Thoracic aorta (tissue), 2 donors: ENCODE data around the gene MRAP. TPM values are rescaled to one million over a fixed set of nuclear protein-coding genes. Genes with fewer than 3 reads are reported as not detected.
A peak's percentile ranks its signal among the peaks of the same experiment; 100 is the strongest.

Experiments
- ATAC-seq: fragments of 150-250 bp; one replicate; pipeline ENCODE4 v1.8.0; 2017; ENCODE audit warnings: low read depth; ENCODE audit not compliant: insufficient number of reproducible peaks, low FRiP score
- DNase-seq: peaks from one replicate; pipeline ENCODE4 v3.0.0-alpha.2; 2020; ENCODE audit warnings: low spot score
- H3K27ac ChIP-seq, 2 donors: fragments of 200-600 bp; sonication (generic); 1 replicate in 1 of 2; 2 replicates in 1 of 2; pipeline ENCODE4 v1.5.1; 2016; ENCODE audit warnings: mild to moderate bottlenecking in 2 of 2, moderate library complexity in 2 of 2
- H3K27me3 ChIP-seq: fragments of 200-600 bp; sonication (generic); replicated peaks from 2 replicates; pipeline ENCODE4 v1.6.0; 2016; ENCODE audit warnings: mild to moderate bottlenecking; ENCODE audit not compliant: insufficient read depth
- H3K36me3 ChIP-seq: fragments of 200-600 bp; sonication (generic); one replicate; pipeline ENCODE4 v1.5.1; 2016
- H3K4me1 ChIP-seq, 2 donors: fragments of 200-600 bp; sonication (generic); 1 replicate in 1 of 2; 2 replicates in 1 of 2; pipeline versions ENCODE4 v1.5.1 to v1.6.0; 2016; ENCODE audit warnings: low read depth in 2 of 2, mild to moderate bottlenecking in 1 of 2; ENCODE audit not compliant: control insufficient read depth in 1 of 2
- H3K4me3 ChIP-seq: fragments of 200-600 bp; sonication (generic); 2 replicates; pipeline ENCODE4 v1.5.1; 2016; ENCODE audit warnings: mild to moderate bottlenecking
- H3K9me3 ChIP-seq: fragments of 200-600 bp; sonication (generic); 2 replicates; pipeline ENCODE4 v1.5.1; 2016
- CTCF ChIP-seq: fragments of 200-600 bp; sonication (generic); IDR thresholded peaks from one replicate; pipeline ENCODE4 v1.5.1; 2019; ENCODE audit warnings: antibody characterized with exemption
- total RNA-seq, 2 donors: library from RNA; depleted of rRNA; stranded (reverse); fragments of >200 nt; gene quantifications; one replicate each; pipeline versions ENCODE4 v1.1.0 to v1.2.3, GENCODE V29; 2016

MRAP gene
- total RNA-seq, 2 donors from 2014 or later: not detected

- ATAC-seq (no peak), DNase-seq (no peak)
- no peaks in the 10 kb centered on the region for H3K4me1 ChIP-seq
- H3K36me3 ChIP-seq: peaks cover 5% of the 10 kb centered on the region
- H3K27ac ChIP-seq: no peak overlapping the region
- no peak for TF ChIP-seq CTCF
- H3K27me3 ChIP-seq: no peaks in the 10 kb centered on the region
- H3K9me3 ChIP-seq: no peaks in the 10 kb centered on the region
- H3K4me3 ChIP-seq: no peak overlapping the region
Measured at GRCh38 chr21:32270748-32271147, 27.9 kb upstream of the MRAP start.

DNA sequence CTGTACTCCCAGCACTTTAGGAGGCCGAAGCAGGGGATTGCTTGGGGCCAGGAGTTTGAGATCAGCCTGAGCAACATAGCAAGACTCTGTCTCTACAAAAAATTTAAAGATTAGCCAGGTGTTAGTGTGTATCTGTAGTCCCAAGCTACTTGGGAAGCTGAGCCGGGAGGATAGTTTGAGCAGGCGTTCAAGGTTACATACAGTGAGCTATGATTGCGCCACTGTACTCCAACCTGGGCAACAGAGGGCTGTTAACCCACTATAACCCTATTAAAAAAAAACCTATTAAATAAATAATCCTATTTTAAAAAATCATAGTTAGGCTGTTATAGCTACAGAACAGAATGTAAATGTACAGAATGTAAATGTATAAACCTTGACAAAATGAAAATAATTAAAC is 22.0 kb upstream of the MRAP start:
- H3K9me3 ChIP-seq: no peaks in the 10 kb centered on the region
- H3K4me1 ChIP-seq: peaks cover 10 to 17% of the 10 kb centered on the region in 2 donors
- no peak overlapping the region for H3K27ac ChIP-seq
- H3K36me3 ChIP-seq: no peaks in the 10 kb centered on the region
- H3K27me3 ChIP-seq: no peaks in the 10 kb centered on the region
- TF ChIP-seq CTCF: no peak
- DNase-seq (no peak), ATAC-seq (no peak)
- no peak overlapping the region for H3K4me3 ChIP-seq

GRCh38 chr21:32278103-32278502 is 20.6 kb upstream of the MRAP start:
- DNase-seq (no peak), ATAC-seq (no peak)
- no peaks in the 10 kb centered on the region for H3K9me3 ChIP-seq

GRCh38 chr21:32278518-32279376 is 19.9 kb upstream of the MRAP start, which contains the start of gene MIS18A:
TSS of gene MIS18A (minus strand) at chr21:32279049. CDS start at chr21:32279014, 35 bp downstream.
- peak within 1 kb of the TSS in 1 of 2 donors; percentile 67 for H3K27ac ChIP-seq

More at GRCh38 chr21:32278103-32278502, 20.6 kb upstream of the MRAP start:
- no peak for TF ChIP-seq CTCF
- H3K27ac ChIP-seq: no peak overlapping the region
- H3K27me3 ChIP-seq: no peaks in the 10 kb centered on the region
- H3K4me1 ChIP-seq: peaks cover 10 to 17% of the 10 kb centered on the region in 2 donors
- H3K36me3 ChIP-seq: no peaks in the 10 kb centered on the region
- H3K4me3 ChIP-seq: peak overlapping the region; percentile 90

More at GRCh38 chr21:32278518-32279376, 19.9 kb upstream of the MRAP start, which contains the start of gene MIS18A:
- TF ChIP-seq CTCF: no peak
- H3K4me1 ChIP-seq: peaks cover 10 to 17% of the 10 kb centered on the region in 2 donors
- no peaks in the 10 kb centered on the region for H3K27me3 ChIP-seq
- H3K9me3 ChIP-seq: no peaks in the 10 kb centered on the region
- DNase-seq: peak; percentile 84
- H3K4me3 ChIP-seq: peak within 1 kb of the TSS; percentile 90
- ATAC-seq: peak; percentile 97
- no peaks in the 10 kb centered on the region for H3K36me3 ChIP-seq
